ENCODE measurements around the gene ENOX1. TPM values are rescaled to one million over a fixed set of nuclear protein-coding genes. Genes with fewer than 3 reads are reported as not detected.
"Not testable (repeated sequence)": the region's sequence is repeated elsewhere in the genome, so short reads cannot be mapped to it uniquely, and the experiment has no call there.

ENOX1 gene
- total RNA-seq (1 to 10 TPM in 4 of 6 donors, under 1 TPM in 2; 0.42 to 2.0 (median 1.1) TPM), polyA plus RNA-seq (under 1 TPM; 0.23 to 0.75 TPM)

DNA sequence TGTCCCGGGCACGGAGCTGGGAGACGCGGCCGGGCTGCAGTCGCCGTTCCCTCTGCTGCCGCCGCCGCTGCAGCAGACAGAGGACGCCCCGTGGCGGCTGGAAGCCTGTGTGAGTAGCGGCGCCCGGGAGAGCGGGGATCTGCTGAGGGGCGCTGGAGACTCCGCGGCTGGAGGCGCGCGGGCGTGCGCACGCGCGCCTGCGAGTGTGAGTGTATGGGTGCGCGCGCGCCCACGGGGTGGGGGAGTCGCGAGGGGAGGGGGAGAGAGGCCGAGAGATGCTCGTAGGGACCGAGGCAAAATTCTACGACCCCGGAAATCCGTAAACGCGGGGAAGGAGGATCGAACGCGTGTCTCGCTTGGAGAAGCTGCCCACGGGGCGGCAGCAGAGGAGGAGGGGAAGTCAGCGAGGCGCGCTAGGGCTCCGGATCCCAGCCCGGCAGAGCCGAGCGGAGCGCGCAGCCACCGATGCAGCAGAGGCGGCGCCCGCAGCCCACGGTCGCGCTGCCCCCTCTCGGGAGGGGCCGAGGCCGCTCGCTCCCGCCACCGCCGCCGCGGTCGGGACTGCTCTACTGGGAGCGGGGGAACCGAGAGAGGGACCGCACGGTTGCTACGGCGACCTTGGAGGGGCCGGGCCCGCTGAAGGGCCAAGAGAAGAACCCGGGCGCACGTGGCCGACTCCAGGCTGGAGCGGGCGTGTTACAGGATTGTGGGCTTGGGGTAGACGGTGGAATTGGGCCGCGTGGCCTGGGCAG is at the start of gene ENOX1:
TSS of gene ENOX1 (minus strand) at position 207 of the 752 bp plus-strand sequence.
- intact Hi-C loops (cut with DNase I): loop anchor here in 1 of 3 donors (10.0 kb wide), 1 partner anchor 482 kb away; no protein-coding TSS in a partner anchor
- H3K4me1 ChIP-seq: peaks cover 0 to 4% (median 0%) of the 10 kb centered on the region in 3 donors
- DNase-seq (peak; percentile 45 to 83 (median 56)), FAIRE-seq (no peak), ATAC-seq (peak; percentile 57 to 79 (median 76))
- H3K27me3 ChIP-seq: peaks cover 0 to 9% (median 0%) of the 10 kb centered on the region in 4 donors
- peak within 1 kb of the TSS; percentile 25 to 59 (median 34) for H3K27ac ChIP-seq
- peak within 1 kb of the TSS; percentile 19 to 69 (median 51) for H3K4me3 ChIP-seq
- no peaks in the 10 kb centered on the region for H3K36me3 ChIP-seq
- no peaks in the 10 kb centered on the region for H3K9me3 ChIP-seq
- no peak for TF ChIP-seq CTCF (IDR thresholded peaks at IDR 0.05)
- WGBS, 2 donors: 0 to 1% methylated on average over 91 to 93 of the region's 93 CpGs

DNA sequence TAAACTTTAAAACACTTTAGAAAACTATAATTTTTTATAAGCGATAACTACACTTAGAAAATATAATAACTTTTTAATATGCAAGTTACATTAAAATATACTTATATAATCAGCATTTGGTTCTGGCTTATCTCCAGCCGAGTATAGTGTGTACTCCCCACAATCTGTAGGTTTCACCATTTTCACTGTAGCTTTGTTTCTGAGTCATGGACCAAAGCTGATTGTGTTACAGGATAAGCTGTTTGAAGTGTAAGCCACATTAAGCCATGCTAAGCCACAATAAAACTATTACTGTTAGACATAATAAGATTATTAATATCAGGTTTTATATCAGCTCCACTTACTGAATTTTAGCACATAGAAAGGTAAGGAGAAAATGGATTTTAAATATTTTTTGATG is 48.9 kb upstream of the ENOX1 start:
- intact Hi-C loops (cut with DNase I): no loop called here
- FAIRE-seq (no peak), ATAC-seq (no peak)

DNA sequence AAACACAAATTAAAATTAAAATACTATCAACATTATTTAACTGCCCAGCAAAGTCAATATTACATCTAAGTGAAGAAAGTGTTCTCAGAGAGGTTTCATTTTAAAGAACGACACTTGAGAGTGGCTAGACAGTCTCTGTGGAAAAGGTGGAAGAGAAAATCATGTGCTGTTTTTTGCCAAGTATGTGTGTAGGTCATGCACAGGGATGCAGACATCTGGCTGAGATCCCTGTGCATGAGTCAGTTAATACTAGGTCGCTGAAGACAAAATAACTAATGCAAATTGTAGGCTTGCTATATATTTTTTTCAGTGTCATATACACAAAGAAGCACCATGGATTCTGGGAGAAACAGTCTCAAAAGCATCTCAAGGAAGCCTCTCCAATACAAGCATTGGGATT is 44.3 kb upstream of the ENOX1 start:
- 67 to 75% methylated on average over 2 of the region's 2 CpGs for WGBS, 2 donors
- intact Hi-C loops (cut with DNase I): no loop called here
- no peak overlapping the region for H3K27ac ChIP-seq
- peak in 1 of 4 donors; percentile 17 for ATAC-seq
- no peak for FAIRE-seq
- no peaks in the 10 kb centered on the region for H3K4me1 ChIP-seq
- no peak for DNase-seq
- H3K9me3 ChIP-seq: no peaks in the 10 kb centered on the region
- H3K27me3 ChIP-seq: no peaks in the 10 kb centered on the region
- no peak overlapping the region for H3K4me3 ChIP-seq
- TF ChIP-seq CTCF (IDR thresholded peaks at IDR 0.05): no peak
- H3K36me3 ChIP-seq: no peaks in the 10 kb centered on the region

More for the DNA sequence above, 48.9 kb upstream of the ENOX1 start:
- H3K36me3 ChIP-seq: no peaks in the 10 kb centered on the region
- DNase-seq: no peak
- TF ChIP-seq CTCF (IDR thresholded peaks at IDR 0.05): no peak
- H3K9me3 ChIP-seq: no peaks in the 10 kb centered on the region
- H3K4me1 ChIP-seq: no peaks in the 10 kb centered on the region
- H3K27ac ChIP-seq: no peak overlapping the region
- 82 to 91% methylated on average over 2 of the region's 2 CpGs for WGBS, 2 donors
- H3K4me3 ChIP-seq: no peak overlapping the region
- H3K27me3 ChIP-seq: no peaks in the 10 kb centered on the region

GRCh38 chr13:43830497-43830881 is 43.7 kb upstream of the ENOX1 start:
- Histone ChIP-seq H3K4me3 (no peak overlapping the region), H3K36me3 (no peaks in the 10 kb centered on the region), H3K4me1 (no peaks in the 10 kb centered on the region), H3K27ac (no peak overlapping the region), H3K9me3 (no peaks in the 10 kb centered on the region), H3K27me3 (no peaks in the 10 kb centered on the region)
- 57 to 65% methylated on average over 5 of the region's 5 CpGs for WGBS, 2 donors
- FAIRE-seq (no peak), DNase-seq (no peak), ATAC-seq (peak in 3 of 4 donors; percentile 11 to 73 (median 44))
- TF ChIP-seq CTCF (IDR thresholded peaks at IDR 0.05): no peak
- intact Hi-C loops (cut with DNase I): no loop called here

DNA sequence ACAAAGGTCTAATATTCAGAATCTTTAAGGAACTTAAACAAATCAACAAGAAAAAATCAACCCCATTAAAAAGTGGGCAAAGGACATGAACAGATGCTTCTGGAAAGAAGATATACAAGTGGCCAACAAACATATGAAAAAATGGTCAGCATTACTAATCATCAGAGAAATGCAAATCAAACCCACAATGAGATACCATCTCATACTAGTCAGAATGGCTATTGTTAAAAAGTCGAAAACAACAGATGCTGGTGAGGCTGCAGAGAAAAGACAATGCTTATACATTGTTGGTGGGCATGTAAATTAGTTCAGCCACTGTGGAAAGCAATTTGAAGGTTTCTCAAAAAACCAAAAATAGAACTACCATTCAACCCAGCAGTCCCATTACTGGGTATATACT is 37.9 kb upstream of the ENOX1 start:
- not testable (repeated sequence) for DNase-seq, H3K4me3 ChIP-seq
- WGBS, 2 donors: 91 to 100% methylated on average over 1 of the region's 1 CpG

More for the DNA sequence above, 37.9 kb upstream of the ENOX1 start:
- intact Hi-C loops (cut with DNase I); H3K4me1 ChIP-seq; H3K27ac ChIP-seq; ATAC-seq; H3K27me3 ChIP-seq; FAIRE-seq; H3K9me3 ChIP-seq; H3K36me3 ChIP-seq: not testable (repeated sequence)
